ENCODE results near the gene TAL2. TPM values are rescaled to one million over a fixed set of nuclear protein-coding genes. Genes with fewer than 3 reads are reported as not detected.
"Not testable (repeated sequence)": the region's sequence is repeated elsewhere in the genome, so short reads cannot be mapped to it uniquely, and the experiment has no call there.

Gene TAL2
- total RNA-seq, 2 donors from 2014 or later: not detected

- no peak overlapping the region for H3K27ac ChIP-seq
- no peak overlapping the region for H3K4me3 ChIP-seq
- H3K4me1 ChIP-seq: peaks cover 13% of the 10 kb centered on the region
- WGBS, 2 donors: 87 to 93% methylated on average over 1 of the region's 1 CpG
- intact Hi-C loops (cut with DNase I): no loop called here
- TF ChIP-seq CTCF (IDR thresholded peaks at IDR 0.05): no peak
- no peak for TF ChIP-seq POLR2A (IDR thresholded peaks at IDR 0.05)
- DNase-seq (no peak), ATAC-seq (no peak)
- H3K36me3 ChIP-seq (replicated peaks in 1 of 2; ENCODE audit: insufficient read depth in 1 of 2, low read depth in 2 of 2): no peaks in the 10 kb centered on the region
- no peaks in the 10 kb centered on the region for H3K9me3 ChIP-seq
- no peaks in the 10 kb centered on the region for H3K27me3 ChIP-seq
Measured at GRCh38 chr9:105698348-105698870, 36.2 kb downstream of the TAL2 start.

- ATAC-seq (no peak), DNase-seq (no peak)
- Histone ChIP-seq H3K36me3 (replicated peaks in 1 of 2; ENCODE audit: insufficient read depth in 1 of 2, low read depth in 2 of 2) (no peaks in the 10 kb centered on the region), H3K27me3 (no peaks in the 10 kb centered on the region), H3K9me3 (no peaks in the 10 kb centered on the region), H3K27ac (no peak overlapping the region), H3K4me3 (no peak overlapping the region), H3K4me1 (peaks cover 2% of the 10 kb centered on the region)
- 64 to 89% methylated on average over 1 of the region's 1 CpG for WGBS, 2 donors
- TF ChIP-seq POLR2A (IDR thresholded peaks at IDR 0.05) (no peak), CTCF (IDR thresholded peaks at IDR 0.05) (no peak)
- intact Hi-C loops (cut with DNase I): no loop called here
Measured at GRCh38 chr9:105700668-105701067, 38.4 kb downstream of the TAL2 start.

GRCh38 chr9:105701145-105701544 is 38.9 kb downstream of the TAL2 start:
- intact Hi-C loops (cut with DNase I): no loop called here
- no peak for ATAC-seq
- Histone ChIP-seq H3K4me1 (no peaks in the 10 kb centered on the region), H3K9me3 (no peaks in the 10 kb centered on the region), H3K36me3 (replicated peaks in 1 of 2; ENCODE audit: insufficient read depth in 1 of 2, low read depth in 2 of 2) (no peaks in the 10 kb centered on the region), H3K4me3 (no peak overlapping the region), H3K27me3 (no peaks in the 10 kb centered on the region), H3K27ac (no peak overlapping the region)
- WGBS, 2 donors: 74 to 83% methylated on average over 2 of the region's 2 CpGs
- no peak for DNase-seq
- TF ChIP-seq CTCF (IDR thresholded peaks at IDR 0.05) (no peak), POLR2A (IDR thresholded peaks at IDR 0.05) (no peak)

GRCh38 chr9:105702207-105702606 is 40.0 kb downstream of the TAL2 start:
- intact Hi-C loops (cut with DNase I): no loop called here
- TF ChIP-seq CTCF (IDR thresholded peaks at IDR 0.05) (no peak), POLR2A (IDR thresholded peaks at IDR 0.05) (no peak)
- Histone ChIP-seq H3K9me3 (no peaks in the 10 kb centered on the region), H3K4me1 (no peaks in the 10 kb centered on the region), H3K36me3 (replicated peaks in 1 of 2; ENCODE audit: insufficient read depth in 1 of 2, low read depth in 2 of 2) (no peaks in the 10 kb centered on the region), H3K27ac (no peak overlapping the region), H3K4me3 (no peak overlapping the region), H3K27me3 (no peaks in the 10 kb centered on the region)
- DNase-seq (no peak), ATAC-seq (no peak)
- 93 to 94% methylated on average over 1 of the region's 1 CpG for WGBS, 2 donors

- H3K36me3 ChIP-seq (replicated peaks in 1 of 2; ENCODE audit: insufficient read depth in 1 of 2, low read depth in 2 of 2); DNase-seq; H3K27ac ChIP-seq; H3K4me1 ChIP-seq; intact Hi-C loops (cut with DNase I); H3K27me3 ChIP-seq; H3K4me3 ChIP-seq; ATAC-seq; H3K9me3 ChIP-seq: not testable (repeated sequence)
- 95 to 97% methylated on average over 3 to 4 of the region's 4 CpGs for WGBS, 2 donors
Measured at GRCh38 chr9:105703638-105704037, 41.4 kb downstream of the TAL2 start.
